Spinal cord (tissue), 10 donors: ENCODE results near the gene HMGCS2. TPM values are rescaled to one million over a fixed set of nuclear protein-coding genes. Genes with fewer than 3 reads are reported as not detected.
"Not testable (repeated sequence)": the region's sequence is repeated elsewhere in the genome, so short reads cannot be mapped to it uniquely, and the experiment has no call there.

Source experiments
- DNase-seq, 6 donors: peaks; one replicate each; pipeline versions ENCODE4 v3.0.0 to v3.0.0-alpha.2; 2013 to 2015; ENCODE audit warnings: low spot score in 6 of 6, low read depth in 4 of 6
- H3K27ac ChIP-seq: one replicate; pipeline ENCODE4 v1.5.1; 2013; ENCODE audit warnings: low read depth, low read length, control low read depth
- H3K27me3 ChIP-seq: one replicate; pipeline ENCODE4 v1.6.1; 2013; ENCODE audit warnings: low read length; ENCODE audit not compliant: control insufficient read depth, insufficient read depth
- H3K36me3 ChIP-seq: one replicate; pipeline ENCODE4 v1.6.1; 2013; ENCODE audit warnings: low read length; ENCODE audit not compliant: control insufficient read depth, insufficient read depth
- H3K4me1 ChIP-seq: one replicate; pipeline ENCODE4 v1.6.1; 2013; ENCODE audit warnings: low read length; ENCODE audit not compliant: control insufficient read depth, insufficient read depth
- H3K4me3 ChIP-seq: one replicate; pipeline ENCODE4 v1.5.1; 2013; ENCODE audit warnings: low read depth, low read length, control low read depth
- H3K9me3 ChIP-seq: one replicate; pipeline ENCODE4 v1.6.1; 2013; ENCODE audit warnings: low read length; ENCODE audit not compliant: control insufficient read depth, insufficient read depth
- WGBS: methylation state at CpG from one replicate; pipeline ENCODE4 v1.1.5; 2013; ENCODE audit warnings: missing lambda C conversion rate; ENCODE audit not compliant: insufficient coverage; 5-methylcytosine and 5-hydroxymethylcytosine counted together
- polyA plus RNA-seq, 2 donors: library from polyadenylated mRNA; unstranded; fragments of 120-200 nt; gene quantifications; one replicate each; pipeline ENCODE4 v1.2.1, GENCODE V29; 2013; ENCODE audit not compliant: insufficient read length in 2 of 2
- total RNA-seq, 2 donors: library from RNA; depleted of rRNA in 1 of 2; stranded (reverse); fragments of 120-200 nt in 1 of 2; fragments of >200 nt in 1 of 2; gene quantifications; one replicate each; pipeline versions ENCODE4 v1.2.3 to v1.2.4, GENCODE V29; 2013 to 2014
- donor health status: healthy.

The HMGCS2 gene
- total and polyA plus RNA-seq, 4 donors, result 0.27 to 1.8 (median 0.63) TPM; not detected in 1

GRCh38 chr1:119794230-119794875 is 25.6 kb upstream of the HMGCS2 start:
- Histone ChIP-seq H3K27ac (no peak overlapping the region), H3K4me3 (no peak overlapping the region), H3K36me3 (no peaks in the 10 kb centered on the region), H3K4me1 (no peaks in the 10 kb centered on the region), H3K27me3 (no peaks in the 10 kb centered on the region), H3K9me3 (no peaks in the 10 kb centered on the region)
- DNase-seq, result no peak
- 88% methylated on average over 5 of the region's 8 CpGs for WGBS

- Histone ChIP-seq H3K36me3 (no peaks in the 10 kb centered on the region), H3K27ac (no peak overlapping the region), H3K9me3 (no peaks in the 10 kb centered on the region), H3K4me1 (no peaks in the 10 kb centered on the region), H3K27me3 (no peaks in the 10 kb centered on the region), H3K4me3 (no peak overlapping the region)
- WGBS, result no CpG with 5 or more reads among the region's 4 CpGs
- no peak for DNase-seq
Observed at GRCh38 chr1:119791377-119791776, 22.7 kb upstream of the HMGCS2 start.

- Histone ChIP-seq H3K27ac (no peak overlapping the region), H3K27me3 (no peaks in the 10 kb centered on the region), H3K9me3 (no peaks in the 10 kb centered on the region), H3K4me3 (no peak overlapping the region), H3K4me1 (no peaks in the 10 kb centered on the region), H3K36me3 (no peaks in the 10 kb centered on the region)
- no peak for DNase-seq
- 75% methylated on average over 3 of the region's 9 CpGs for WGBS
Observed at GRCh38 chr1:119790451-119791198, 21.9 kb upstream of the HMGCS2 start.

- no CpG with 5 or more reads among the region's 2 CpGs for WGBS
- Histone ChIP-seq H3K27ac (no peak overlapping the region), H3K4me1 (no peaks in the 10 kb centered on the region), H3K9me3 (no peaks in the 10 kb centered on the region), H3K36me3 (no peaks in the 10 kb centered on the region), H3K4me3 (no peak overlapping the region), H3K27me3 (no peaks in the 10 kb centered on the region)
- DNase-seq, result no peak
Observed at GRCh38 chr1:119787776-119788175, 19.1 kb upstream of the HMGCS2 start.

- H3K36me3 ChIP-seq, H3K4me3 ChIP-seq, H3K27me3 ChIP-seq, H3K27ac ChIP-seq, H3K4me1 ChIP-seq, H3K9me3 ChIP-seq, DNase-seq: not testable (repeated sequence)
- no CpG with 5 or more reads among the region's 4 CpGs for WGBS
Observed at GRCh38 chr1:119786473-119787050, 17.9 kb upstream of the HMGCS2 start.

- H3K27ac ChIP-seq, H3K36me3 ChIP-seq, H3K9me3 ChIP-seq, H3K27me3 ChIP-seq, H3K4me1 ChIP-seq, DNase-seq, H3K4me3 ChIP-seq: not testable (repeated sequence)
- WGBS, result no CpG with 5 or more reads among the region's 7 CpGs
Observed at GRCh38 chr1:119786046-119786445, 17.3 kb upstream of the HMGCS2 start.

- DNase-seq, result no peak
- H3K27ac ChIP-seq, result no peak overlapping the region
- H3K36me3 ChIP-seq, result no peaks in the 10 kb centered on the region
- 100% methylated on average over 1 of the region's 3 CpGs for WGBS
- no peak overlapping the region for H3K4me3 ChIP-seq
- no peaks in the 10 kb centered on the region for H3K27me3 ChIP-seq
- no peaks in the 10 kb centered on the region for H3K9me3 ChIP-seq
- H3K4me1 ChIP-seq, result no peaks in the 10 kb centered on the region
Observed at GRCh38 chr1:119784191-119784781, 15.6 kb upstream of the HMGCS2 start.

- WGBS, result 84% methylated on average over 4 of the region's 6 CpGs
- DNase-seq, result no peak
- Histone ChIP-seq H3K4me1 (no peaks in the 10 kb centered on the region), H3K36me3 (no peaks in the 10 kb centered on the region), H3K27me3 (no peaks in the 10 kb centered on the region), H3K27ac (no peak overlapping the region), H3K4me3 (no peak overlapping the region), H3K9me3 (no peaks in the 10 kb centered on the region)
Observed at GRCh38 chr1:119783354-119784185, 14.9 kb upstream of the HMGCS2 start.

GRCh38 chr1:119782631-119783325 is 14.1 kb upstream of the HMGCS2 start:
- 93% methylated on average over 2 of the region's 7 CpGs for WGBS
- peak in 1 of 6 donors; percentile 14 for DNase-seq
- Histone ChIP-seq H3K27ac (no peak overlapping the region), H3K9me3 (no peaks in the 10 kb centered on the region), H3K36me3 (no peaks in the 10 kb centered on the region), H3K4me3 (no peak overlapping the region), H3K4me1 (no peaks in the 10 kb centered on the region), H3K27me3 (no peaks in the 10 kb centered on the region)
